Cardiac fibroblast (primary cell): ENCODE data around the gene JARID2.

ENCODE experiments used
- DNase-seq, 2 donors: peaks; one replicate each; pipeline versions ENCODE4 v3.0.0 to v3.0.0-alpha.2; 2010; ENCODE audit warnings: low read depth in 2 of 2
- H3K4me3 ChIP-seq, 2 donors: replicated peaks in 1 of 2; 1 replicate in 1 of 2; 2 replicates in 1 of 2; pipeline ENCODE4 v1.5.1; 2011; ENCODE audit warnings: low read depth in 2 of 2, low read length in 2 of 2, mild to moderate bottlenecking in 2 of 2, moderate library complexity in 1 of 2
- CTCF ChIP-seq: IDR thresholded peaks from one replicate; pipeline ENCODE4 v1.5.1; 2011; ENCODE audit warnings: low read depth, mild to moderate bottlenecking, low read length, inconsistent platforms

The JARID2 gene

GRCh38 chr6:15495375-15495901, 249.6 kb downstream of the JARID2 start:
- no peak overlapping the region for H3K4me3 ChIP-seq
- DNase-seq: peak in 1 of 2 donors; percentile 70
- TF ChIP-seq CTCF: no peak

GRCh38 chr6:15496345-15497131, 250.7 kb downstream of the JARID2 start:
- H3K4me3 ChIP-seq: no peak overlapping the region
- no peak for TF ChIP-seq CTCF
- DNase-seq: no peak

- no peak overlapping the region for H3K4me3 ChIP-seq
- TF ChIP-seq CTCF: no peak
- peak in 1 of 2 donors; percentile 58 for DNase-seq
Measured at GRCh38 chr6:15498640-15499039, 252.8 kb downstream of the JARID2 start.

GRCh38 chr6:15499125-15499524, 253.3 kb downstream of the JARID2 start:
- TF ChIP-seq CTCF: no peak
- no peak overlapping the region for H3K4me3 ChIP-seq
- no peak for DNase-seq

- no peak overlapping the region for H3K4me3 ChIP-seq
- TF ChIP-seq CTCF: no peak
- no peak for DNase-seq
Measured at GRCh38 chr6:15499591-15499990, 253.7 kb downstream of the JARID2 start.

GRCh38 chr6:15500078-15500740, 254.3 kb downstream of the JARID2 start:
- no peak for TF ChIP-seq CTCF
- no peak for DNase-seq

More at GRCh38 chr6:15500078-15500740, 254.3 kb downstream of the JARID2 start:
- no peak overlapping the region for H3K4me3 ChIP-seq
